WTC11 (cell line): ENCODE data around the gene ZSWIM6. TPM values are rescaled to one million over a fixed set of nuclear protein-coding genes. Genes with fewer than 3 reads are reported as not detected.

Experiments
- ATAC-seq: fragments of 200-7000 bp; cut with Tn5 transposase; 2 replicates; pipeline ENCODE4 v1.10.0; 2021; ENCODE audit warnings: mild to moderate bottlenecking, moderate library complexity
- CTCF ChIA-PET: fragments of 300-600 bp; sonication (Branson Sonifier 250); formaldehyde crosslinking; loops from one replicate; lab custom pipeline; 2021; ENCODE audit warnings: antibody characterized with exemption; lab: Charles Lee
- POLR2A ChIA-PET: fragments of 350-600 bp; sonication (Branson Sonifier 250); formaldehyde crosslinking; loops from one replicate; lab custom pipeline; 2021; ENCODE audit warnings: antibody characterized with exemption; lab: Charles Lee
- DNase-seq: peaks from one replicate; pipeline ENCODE4 v3.0.0; 2021; ENCODE audit warnings: low spot score
- H3K27ac Mint-ChIP-seq: 2 replicates; pipeline ENCODE4 v1.8.0; 2021; ENCODE audit warnings: mixed read lengths
- H3K27me3 Mint-ChIP-seq: 2 replicates; pipeline ENCODE4 v1.8.0; 2021; ENCODE audit warnings: low read depth, mild to moderate bottlenecking, moderate library complexity, mixed read lengths
- H3K36me3 Mint-ChIP-seq: 2 replicates; pipeline ENCODE4 v1.8.0; 2021; ENCODE audit warnings: mixed read lengths
- H3K4me1 Mint-ChIP-seq: 2 replicates; pipeline ENCODE4 v1.8.0; 2022; ENCODE audit warnings: mixed read lengths
- H3K4me3 Mint-ChIP-seq: 2 replicates; pipeline ENCODE4 v1.8.0; 2021; ENCODE audit warnings: mild to moderate bottlenecking, moderate library complexity, mixed read lengths
- H3K9me3 Mint-ChIP-seq: 2 replicates; pipeline ENCODE4 v1.8.0; 2021; ENCODE audit warnings: mixed read lengths
- ATF6 ChIP-seq: sonication (generic); formaldehyde crosslinking; IDR thresholded peaks from 2 replicates; pipeline ENCODE4 v1.8.1; 2023; ENCODE audit warnings: mild to moderate bottlenecking, missing genetic modification reagents
- CREB1 ChIP-seq: sonication (generic); formaldehyde crosslinking; IDR thresholded peaks from 2 replicates; pipeline ENCODE4 v1.8.0; 2023; ENCODE audit warnings: mild to moderate bottlenecking, missing genetic modification reagents
- ESRRA ChIP-seq: sonication (generic); formaldehyde crosslinking; IDR thresholded peaks from 2 replicates; pipeline ENCODE4 v1.8.1; 2022; ENCODE audit warnings: mild to moderate bottlenecking, missing genetic modification reagents, borderline replicate concordance
- JAZF1 ChIP-seq: fragments of 250-450 bp; sonication (Bioruptor Pico); IDR thresholded peaks from 2 replicates; pipeline ENCODE4 v1.9.0; 2021; ENCODE audit warnings: moderate library complexity, mild to moderate bottlenecking, inconsistent platforms
- KAT7 ChIP-seq: sonication (generic); formaldehyde crosslinking; IDR thresholded peaks from 2 replicates; pipeline ENCODE4 v1.8.1; 2023; ENCODE audit warnings: missing genetic modification reagents, mild to moderate bottlenecking, borderline replicate concordance
- MYBL2 ChIP-seq: sonication (generic); formaldehyde crosslinking; IDR thresholded peaks from 2 replicates; pipeline ENCODE4 v1.8.1; 2023; ENCODE audit warnings: mild to moderate bottlenecking, moderate library complexity, missing genetic modification reagents
- NFATC4 ChIP-seq: fragments of 250-450 bp; sonication (Bioruptor Pico); IDR thresholded peaks from 2 replicates; pipeline ENCODE4 v1.9.0; 2021; ENCODE audit warnings: mild to moderate bottlenecking
- NR2C2 ChIP-seq: sonication (generic); formaldehyde crosslinking; IDR thresholded peaks from 2 replicates; pipeline ENCODE4 v1.8.0; 2022; ENCODE audit warnings: mild to moderate bottlenecking, missing genetic modification reagents
- NR3C1 ChIP-seq: sonication (generic); formaldehyde crosslinking; conservative IDR thresholded peaks from 2 replicates; pipeline ENCODE4 v1.8.1; 2023; ENCODE audit warnings: low read depth, mild to moderate bottlenecking, missing genetic modification reagents
- SMAD3 ChIP-seq: sonication (generic); formaldehyde crosslinking; IDR thresholded peaks from 2 replicates; pipeline ENCODE4 v1.8.0; 2022; ENCODE audit warnings: missing genetic modification reagents, mild to moderate bottlenecking, borderline replicate concordance
- SMAD4 ChIP-seq: sonication (generic); formaldehyde crosslinking; IDR thresholded peaks from 2 replicates; pipeline ENCODE4 v1.8.0; 2022; ENCODE audit warnings: mild to moderate bottlenecking, missing genetic modification reagents
- SP1 ChIP-seq: sonication (generic); formaldehyde crosslinking; conservative IDR thresholded peaks from 2 replicates; pipeline ENCODE4 v1.8.1; 2022; ENCODE audit warnings: missing genetic modification reagents
- STAT6 ChIP-seq: sonication (generic); formaldehyde crosslinking; conservative IDR thresholded peaks from 2 replicates; pipeline ENCODE4 v1.8.1; 2023; ENCODE audit warnings: mild to moderate bottlenecking, low read depth, missing genetic modification reagents, moderate library complexity
- USF1 ChIP-seq: sonication (generic); formaldehyde crosslinking; IDR thresholded peaks from 2 replicates; pipeline ENCODE4 v1.8.0; 2022; ENCODE audit warnings: mild to moderate bottlenecking, missing genetic modification reagents
- ZNF232 ChIP-seq: sonication (generic); formaldehyde crosslinking; IDR thresholded peaks from 2 replicates; pipeline ENCODE4 v1.8.0; 2022; ENCODE audit warnings: mild to moderate bottlenecking, missing genetic modification reagents
- ZNF263 ChIP-seq: sonication (generic); formaldehyde crosslinking; IDR thresholded peaks from 2 replicates; pipeline ENCODE4 v1.8.1; 2022; ENCODE audit warnings: low read depth, mild to moderate bottlenecking, moderate library complexity, missing genetic modification reagents
- total RNA-seq: library from RNA; stranded (reverse); gene quantifications from 3 replicates; pipeline ENCODE4 v1.2.3, GENCODE V29; 2021
- TF ChIP-seq, protein P1 (sequence below): sonication (generic); formaldehyde crosslinking; IDR thresholded peaks from 2 replicates; pipeline ENCODE4 v1.8.1; 2022; ENCODE audit warnings: mild to moderate bottlenecking, missing genetic modification reagents, moderate library complexity, borderline replicate concordance
- TF ChIP-seq, protein P2 (sequence below): sonication (generic); formaldehyde crosslinking; IDR thresholded peaks from 2 replicates; pipeline ENCODE4 v1.8.1; 2022; ENCODE audit warnings: missing genetic modification reagents, borderline replicate concordance
- TF ChIP-seq, protein P3 (sequence below): sonication (generic); formaldehyde crosslinking; IDR thresholded peaks from 2 replicates; pipeline ENCODE4 v1.8.1; 2023; ENCODE audit warnings: mild to moderate bottlenecking, missing genetic modification reagents

The ZSWIM6 gene
- total RNA-seq, 1 experiment from 2014 or later: 12.5 TPM

DNA sequence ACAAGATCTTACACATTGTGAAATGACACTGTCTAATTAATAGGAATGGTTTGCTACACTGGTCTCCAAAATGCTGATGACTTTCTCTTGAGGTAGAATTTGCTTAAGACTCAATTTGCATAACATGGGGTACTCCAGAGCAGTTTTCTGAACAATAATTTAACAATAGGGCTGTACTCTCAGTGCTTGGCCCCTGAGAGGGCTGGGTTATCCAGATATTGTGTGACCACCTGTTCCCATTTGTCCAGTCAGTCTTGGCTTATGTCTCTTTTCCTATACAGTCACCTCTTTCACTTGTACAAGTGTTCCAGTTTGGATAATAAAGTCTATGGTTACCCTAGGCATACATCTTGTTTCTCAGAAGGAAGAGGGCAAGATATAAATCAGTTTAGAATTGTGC lies 17.9 kb downstream of the ZSWIM6 start:
- TF ChIP-seq ESRRA (CRISPR knock-in tag): no peak
- Mint-ChIP-seq H3K36me3 (peaks cover 9% of the 10 kb centered on the region), H3K4me1 (peaks cover 17% of the 10 kb centered on the region), H3K4me3 (no peak overlapping the region), H3K27me3 (no peaks in the 10 kb centered on the region), H3K9me3 (peaks cover 7% of the 10 kb centered on the region), H3K27ac (no peak overlapping the region)
- CTCF ChIA-PET: no interaction called here
- ATAC-seq: no peak
- POLR2A ChIA-PET: no interaction called here
- no peak for DNase-seq

GRCh38 chr5:61350535-61350934 lies 18.5 kb downstream of the ZSWIM6 start:
- Mint-ChIP-seq H3K4me1 (peaks cover 17% of the 10 kb centered on the region), H3K27me3 (no peaks in the 10 kb centered on the region), H3K27ac (no peak overlapping the region), H3K36me3 (peaks cover 9% of the 10 kb centered on the region), H3K9me3 (peaks cover 7% of the 10 kb centered on the region), H3K4me3 (no peak overlapping the region)
- no peak for DNase-seq
- TF ChIP-seq NR3C1 (CRISPR knock-in tag) (no peak), ATF6 (CRISPR knock-in tag) (no peak), CREB1 (CRISPR knock-in tag) (no peak)
- TF ChIP-seq, protein P1, sequence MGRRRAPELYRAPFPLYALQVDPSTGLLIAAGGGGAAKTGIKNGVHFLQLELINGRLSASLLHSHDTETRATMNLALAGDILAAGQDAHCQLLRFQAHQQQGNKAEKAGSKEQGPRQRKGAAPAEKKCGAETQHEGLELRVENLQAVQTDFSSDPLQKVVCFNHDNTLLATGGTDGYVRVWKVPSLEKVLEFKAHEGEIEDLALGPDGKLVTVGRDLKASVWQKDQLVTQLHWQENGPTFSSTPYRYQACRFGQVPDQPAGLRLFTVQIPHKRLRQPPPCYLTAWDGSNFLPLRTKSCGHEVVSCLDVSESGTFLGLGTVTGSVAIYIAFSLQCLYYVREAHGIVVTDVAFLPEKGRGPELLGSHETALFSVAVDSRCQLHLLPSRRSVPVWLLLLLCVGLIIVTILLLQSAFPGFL (CRISPR knock-in tag): no peak
- ATAC-seq: no peak
- CTCF ChIA-PET: no interaction called here
- POLR2A ChIA-PET: no interaction called here

- TF ChIP-seq, protein P2, sequence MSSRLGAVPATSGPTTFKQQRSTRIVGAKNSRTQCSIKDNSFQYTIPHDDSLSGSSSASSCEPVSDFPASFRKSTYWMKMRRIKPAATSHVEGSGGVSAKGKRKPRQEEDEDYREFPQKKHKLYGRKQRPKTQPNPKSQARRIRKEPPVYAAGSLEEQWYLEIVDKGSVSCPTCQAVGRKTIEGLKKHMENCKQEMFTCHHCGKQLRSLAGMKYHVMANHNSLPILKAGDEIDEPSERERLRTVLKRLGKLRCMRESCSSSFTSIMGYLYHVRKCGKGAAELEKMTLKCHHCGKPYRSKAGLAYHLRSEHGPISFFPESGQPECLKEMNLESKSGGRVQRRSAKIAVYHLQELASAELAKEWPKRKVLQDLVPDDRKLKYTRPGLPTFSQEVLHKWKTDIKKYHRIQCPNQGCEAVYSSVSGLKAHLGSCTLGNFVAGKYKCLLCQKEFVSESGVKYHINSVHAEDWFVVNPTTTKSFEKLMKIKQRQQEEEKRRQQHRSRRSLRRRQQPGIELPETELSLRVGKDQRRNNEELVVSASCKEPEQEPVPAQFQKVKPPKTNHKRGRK (CRISPR knock-in tag): no peak
- TF ChIP-seq KAT7 (no peak), ZNF232 (no peak)
- Mint-ChIP-seq H3K27me3 (no peaks in the 10 kb centered on the region), H3K4me3 (no peak overlapping the region), H3K4me1 (peaks cover 10% of the 10 kb centered on the region), H3K36me3 (peaks cover 9% of the 10 kb centered on the region), H3K27ac (no peak overlapping the region), H3K9me3 (peaks cover 7% of the 10 kb centered on the region)
- ATAC-seq (no peak), DNase-seq (no peak)
- ChIA-PET CTCF (no interaction called here), POLR2A (no interaction called here)
Observed at GRCh38 chr5:61351733-61352132, 19.7 kb downstream of the ZSWIM6 start.

DNA sequence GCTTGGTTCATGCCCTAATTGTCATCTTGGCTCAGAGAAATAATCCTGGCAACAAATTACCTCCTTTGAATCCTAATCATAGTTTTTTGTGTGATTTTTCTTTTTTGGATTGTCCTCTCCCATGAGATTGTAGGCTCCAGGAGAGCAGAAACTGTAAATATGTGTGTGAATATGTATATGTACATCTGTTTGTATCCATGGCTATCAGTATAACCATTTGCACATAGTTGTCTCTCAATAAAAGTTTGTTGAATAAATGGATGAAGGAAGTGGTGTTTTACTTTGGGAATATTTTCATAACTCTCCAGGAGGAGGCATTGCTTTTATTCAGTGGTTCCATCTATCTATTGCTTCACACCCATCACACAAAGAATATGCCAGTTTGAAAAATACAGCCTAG lies 20.1 kb downstream of the ZSWIM6 start:
- no peak overlapping the region for H3K27ac Mint-ChIP-seq
- no peak overlapping the region for H3K4me3 Mint-ChIP-seq
- peaks cover 10% of the 10 kb centered on the region for H3K36me3 Mint-ChIP-seq
- H3K27me3 Mint-ChIP-seq: no peaks in the 10 kb centered on the region
- DNase-seq (no peak), ATAC-seq (no peak)
- POLR2A ChIA-PET: no interaction called here
- CTCF ChIA-PET: no interaction called here
- peaks cover 8% of the 10 kb centered on the region for H3K9me3 Mint-ChIP-seq
- H3K4me1 Mint-ChIP-seq: peaks cover 10% of the 10 kb centered on the region
- TF ChIP-seq SMAD3 (CRISPR knock-in tag) (no peak), NFATC4 (no peak), ZNF263 (CRISPR knock-in tag) (no peak), STAT6 (CRISPR knock-in tag) (no peak), JAZF1 (CRISPR knock-in tag) (no peak), NR2C2 (CRISPR knock-in tag) (no peak), ESRRA (CRISPR knock-in tag) (no peak), SMAD4 (CRISPR knock-in tag) (no peak), NR3C1 (CRISPR knock-in tag) (no peak), USF1 (CRISPR knock-in tag) (no peak), SP1 (CRISPR knock-in tag) (no peak), MYBL2 (no peak)
- TF ChIP-seq, protein P1 (CRISPR knock-in tag): no peak
- TF ChIP-seq, protein P3, sequence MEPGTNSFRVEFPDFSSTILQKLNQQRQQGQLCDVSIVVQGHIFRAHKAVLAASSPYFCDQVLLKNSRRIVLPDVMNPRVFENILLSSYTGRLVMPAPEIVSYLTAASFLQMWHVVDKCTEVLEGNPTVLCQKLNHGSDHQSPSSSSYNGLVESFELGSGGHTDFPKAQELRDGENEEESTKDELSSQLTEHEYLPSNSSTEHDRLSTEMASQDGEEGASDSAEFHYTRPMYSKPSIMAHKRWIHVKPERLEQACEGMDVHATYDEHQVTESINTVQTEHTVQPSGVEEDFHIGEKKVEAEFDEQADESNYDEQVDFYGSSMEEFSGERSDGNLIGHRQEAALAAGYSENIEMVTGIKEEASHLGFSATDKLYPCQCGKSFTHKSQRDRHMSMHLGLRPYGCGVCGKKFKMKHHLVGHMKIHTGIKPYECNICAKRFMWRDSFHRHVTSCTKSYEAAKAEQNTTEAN (CRISPR knock-in tag): no peak
